ENCODE data around the gene PITX1. TPM values are rescaled to one million over a fixed set of nuclear protein-coding genes. Genes with fewer than 3 reads are reported as not detected.

The PITX1 gene
- total and polyA plus RNA-seq, 4 donors = 0.02 TPM; not detected in 3

GRCh38 chr5:135075621-135076020 lies 41.6 kb upstream of the PITX1 start:
- H3K36me3 ChIP-seq (ENCODE audit: control insufficient read depth in 4 of 4, insufficient read depth in 3 of 4, low read depth in 1 of 4, low read length in 3 of 4) = no peaks in the 10 kb centered on the region
- H3K27me3 ChIP-seq (ENCODE audit: control insufficient read depth in 4 of 4, insufficient read depth in 4 of 4, low read length in 3 of 4) = peaks cover 0 to 2% (median 0%) of the 10 kb centered on the region in 4 donors
- no peaks in the 10 kb centered on the region for H3K9me3 ChIP-seq (ENCODE audit: control insufficient read depth in 4 of 4, low read length in 3 of 4)
- DNase-seq (ENCODE audit: low spot score) = no peak
- TF ChIP-seq NR2F2 (IDR thresholded peaks at IDR 0.05) = no peak
- no peak for TF ChIP-seq JUND (IDR thresholded peaks at IDR 0.05)
- no peak for TF ChIP-seq FOXA2 (IDR thresholded peaks at IDR 0.05)
- TF ChIP-seq HNF4G (IDR thresholded peaks at IDR 0.05) = no peak
- no peak for TF ChIP-seq ATF3 (IDR thresholded peaks at IDR 0.05)
- no peak for TF ChIP-seq ZBTB33 (IDR thresholded peaks at IDR 0.05)
- no peak for TF ChIP-seq YY1 (IDR thresholded peaks at IDR 0.05)
- no peak for TF ChIP-seq GABPA (IDR thresholded peaks at IDR 0.05 in 1 of 2, conservative IDR thresholded peaks at IDR 0.05 in 1 of 2)
- no peak for TF ChIP-seq RXRA (IDR thresholded peaks at IDR 0.05)
- no peak for TF ChIP-seq EGR1 (IDR thresholded peaks at IDR 0.05; ENCODE audit: low read depth in 2 of 2)
- no peak for TF ChIP-seq FOXA1 (IDR thresholded peaks at IDR 0.05)
- TF ChIP-seq MAX (IDR thresholded peaks at IDR 0.05) = no peak
- no peak for TF ChIP-seq SP1 (IDR thresholded peaks at IDR 0.05)
- TF ChIP-seq CTCF (IDR thresholded peaks at IDR 0.05; ENCODE audit: low read depth, low read length, missing input control) = no peak
- no peak overlapping the region for H3K27ac ChIP-seq (ENCODE audit: low read depth in 1 of 2, low read length in 2 of 2)
- H3K9ac ChIP-seq (ENCODE audit: low read depth in 1 of 2, low read length in 2 of 2) = no peak overlapping the region
- no peak overlapping the region for H3K4me3 ChIP-seq (ENCODE audit: low read depth in 1 of 3, low read length in 3 of 3)
- WGBS = 79% methylated on average over 4 of the region's 4 CpGs
- H3K4me1 ChIP-seq (ENCODE audit: control insufficient read depth in 4 of 4, insufficient read depth in 4 of 4, low read length in 3 of 4) = peaks cover 0 to 6% (median 3%) of the 10 kb centered on the region in 4 donors

GRCh38 chr5:135073761-135074345 lies 39.8 kb upstream of the PITX1 start:
- H3K27ac ChIP-seq (ENCODE audit: low read depth in 1 of 2, low read length in 2 of 2) = no peak overlapping the region
- WGBS = 59% methylated on average over 8 of the region's 8 CpGs
- TF ChIP-seq CTCF (IDR thresholded peaks at IDR 0.05; ENCODE audit: low read depth, low read length, missing input control) (no peak), TAF1 (conservative IDR thresholded peaks at IDR 0.05) (no peak), REST (IDR thresholded peaks at IDR 0.05) (no peak), EGR1 (IDR thresholded peaks at IDR 0.05; ENCODE audit: low read depth in 2 of 2) (no peak), JUND (IDR thresholded peaks at IDR 0.05) (no peak), RXRA (IDR thresholded peaks at IDR 0.05) (no peak), FOXA1 (IDR thresholded peaks at IDR 0.05) (no peak), MAX (IDR thresholded peaks at IDR 0.05) (no peak), RAD21 (IDR thresholded peaks at IDR 0.05) (no peak), ATF3 (IDR thresholded peaks at IDR 0.05) (no peak), HNF4G (IDR thresholded peaks at IDR 0.05) (no peak), FOXA2 (IDR thresholded peaks at IDR 0.05) (no peak), YY1 (IDR thresholded peaks at IDR 0.05) (no peak)
- H3K27me3 ChIP-seq (ENCODE audit: control insufficient read depth in 4 of 4, insufficient read depth in 4 of 4, low read length in 3 of 4) = peaks cover 0 to 2% (median 0%) of the 10 kb centered on the region in 4 donors
- H3K9me3 ChIP-seq (ENCODE audit: control insufficient read depth in 4 of 4, low read length in 3 of 4) = no peaks in the 10 kb centered on the region
- H3K4me1 ChIP-seq (ENCODE audit: control insufficient read depth in 4 of 4, insufficient read depth in 4 of 4, low read length in 3 of 4) = peaks cover 0 to 6% (median 3%) of the 10 kb centered on the region in 4 donors
- H3K36me3 ChIP-seq (ENCODE audit: control insufficient read depth in 4 of 4, insufficient read depth in 3 of 4, low read depth in 1 of 4, low read length in 3 of 4) = no peaks in the 10 kb centered on the region
- no peak overlapping the region for H3K9ac ChIP-seq (ENCODE audit: low read depth in 1 of 2, low read length in 2 of 2)
- no peak overlapping the region for H3K4me3 ChIP-seq (ENCODE audit: low read depth in 1 of 3, low read length in 3 of 3)
- no peak for DNase-seq (ENCODE audit: low spot score)

Data from liver (tissue), 9 donors.